ENCODE measurements around the gene ZNF439. TPM values are rescaled to one million over a fixed set of nuclear protein-coding genes. Genes with fewer than 3 reads are reported as not detected.

ZNF439 gene
- polyA plus RNA-seq, 1 donor (not counting 4 experiments of a cell fraction or from before 2014, with no cell fraction given) = 0.71 TPM

GRCh38 chr19:11814029-11814699 is 34.4 kb upstream of the ZNF439 start, which contains the start of gene ZNF440:
Gene ZNF440, plus strand, starts transcription at chr19:11814273. Its CDS starts 175 bp downstream, at chr19:11814448.
- no peaks in the 10 kb centered on the region for H3K9me3 ChIP-seq (ENCODE audit: control insufficient read depth, low read depth, low read length)
- dilution Hi-C loops (cut with MboI; ENCODE audit: extremely low pct_ligation_motif_present, low sequenced_read_pairs) = no loop called here
- no peaks in the 10 kb centered on the region for H4K20me1 ChIP-seq (ENCODE audit: control insufficient read depth, extremely low read depth, insufficient read depth, low read length)
- peak within 1 kb of the TSS; percentile 99 for H2AFZ ChIP-seq (ENCODE audit: control insufficient read depth, low read length)
- FAIRE-seq (no peak), DNase-seq (ENCODE audit: low read depth, low spot score) (peak; percentile 69)
- H3K27ac ChIP-seq (ENCODE audit: control insufficient read depth, insufficient read depth, low read length) = peak within 1 kb of the TSS; percentile 93
- TF ChIP-seq, protein P1, sequence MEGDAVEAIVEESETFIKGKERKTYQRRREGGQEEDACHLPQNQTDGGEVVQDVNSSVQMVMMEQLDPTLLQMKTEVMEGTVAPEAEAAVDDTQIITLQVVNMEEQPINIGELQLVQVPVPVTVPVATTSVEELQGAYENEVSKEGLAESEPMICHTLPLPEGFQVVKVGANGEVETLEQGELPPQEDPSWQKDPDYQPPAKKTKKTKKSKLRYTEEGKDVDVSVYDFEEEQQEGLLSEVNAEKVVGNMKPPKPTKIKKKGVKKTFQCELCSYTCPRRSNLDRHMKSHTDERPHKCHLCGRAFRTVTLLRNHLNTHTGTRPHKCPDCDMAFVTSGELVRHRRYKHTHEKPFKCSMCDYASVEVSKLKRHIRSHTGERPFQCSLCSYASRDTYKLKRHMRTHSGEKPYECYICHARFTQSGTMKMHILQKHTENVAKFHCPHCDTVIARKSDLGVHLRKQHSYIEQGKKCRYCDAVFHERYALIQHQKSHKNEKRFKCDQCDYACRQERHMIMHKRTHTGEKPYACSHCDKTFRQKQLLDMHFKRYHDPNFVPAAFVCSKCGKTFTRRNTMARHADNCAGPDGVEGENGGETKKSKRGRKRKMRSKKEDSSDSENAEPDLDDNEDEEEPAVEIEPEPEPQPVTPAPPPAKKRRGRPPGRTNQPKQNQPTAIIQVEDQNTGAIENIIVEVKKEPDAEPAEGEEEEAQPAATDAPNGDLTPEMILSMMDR (optimal IDR thresholded peaks at IDR 0.05 in 1 of 3, IDR thresholded peaks at IDR 0.05 in 1 of 3, conservative IDR thresholded peaks at IDR 0.05 in 1 of 3; ENCODE audit: extremely low read depth in 1 of 3, insufficient read depth in 2 of 3, low read length in 3 of 3) = no peak
- no peak for TF ChIP-seq EZH2 (IDR thresholded peaks at IDR 0.05; ENCODE audit: low read length)
- H3K79me2 ChIP-seq (ENCODE audit: control insufficient read depth, insufficient read depth, low read length) = peaks cover 27% of the 10 kb centered on the region
- H3K4me3 ChIP-seq (ENCODE audit: control insufficient read depth in 2 of 3, extremely low read depth in 1 of 3, insufficient read depth in 2 of 3, low read depth in 1 of 3, low read length in 3 of 3) = peak within 1 kb of the TSS; percentile 91 to 98 (median 92)
- no peaks in the 10 kb centered on the region for H3K27me3 ChIP-seq (ENCODE audit: control insufficient read depth, extremely low read depth, insufficient read depth, low read length)
- no peaks in the 10 kb centered on the region for H3K36me3 ChIP-seq (ENCODE audit: control insufficient read depth in 2 of 2, extremely low read depth in 1 of 2, insufficient read depth in 2 of 2, low read length in 2 of 2)
- peak within 1 kb of the TSS; percentile 96 for H3K9ac ChIP-seq (ENCODE audit: control insufficient read depth, extremely low read depth, insufficient read depth, low read length)
- peaks cover 5% of the 10 kb centered on the region for H3K4me1 ChIP-seq (ENCODE audit: control insufficient read depth, extremely low read depth, insufficient read depth, low read length)
- H3K9me1 ChIP-seq (ENCODE audit: control insufficient read depth, extremely low read depth, insufficient read depth, low read length) = no peaks in the 10 kb centered on the region
- peak within 1 kb of the TSS; percentile 90 for H3K4me2 ChIP-seq (ENCODE audit: control insufficient read depth, extremely low read depth, insufficient read depth, low read depth, low read length)

DNA sequence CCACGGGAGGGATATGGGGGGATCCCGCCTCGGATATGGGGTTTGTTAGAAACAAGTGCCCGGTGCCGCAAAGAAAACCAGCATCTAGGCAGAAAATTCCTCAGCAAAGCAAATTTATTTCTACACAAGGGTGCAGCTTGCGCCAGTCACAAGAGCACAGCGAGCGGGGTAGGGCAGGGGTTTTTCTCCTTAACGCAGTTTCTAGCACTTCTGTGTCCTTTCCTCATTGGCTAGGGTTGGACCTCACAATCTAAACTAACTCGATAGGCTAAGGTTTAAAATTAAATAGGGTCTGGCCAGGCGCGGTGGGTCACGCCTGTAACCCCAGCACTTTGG is 33.9 kb upstream of the ZNF439 start:
- peak overlapping the region; percentile 93 for H3K27ac ChIP-seq (ENCODE audit: control insufficient read depth, insufficient read depth, low read length)
- no peak for DNase-seq (ENCODE audit: low read depth, low spot score)

More for the DNA sequence above, 33.9 kb upstream of the ZNF439 start:
- Histone ChIP-seq H3K9ac (ENCODE audit: control insufficient read depth, extremely low read depth, insufficient read depth, low read length) (peak overlapping the region; percentile 96), H2AFZ (ENCODE audit: control insufficient read depth, low read length) (peak overlapping the region; percentile 99), H4K20me1 (ENCODE audit: control insufficient read depth, extremely low read depth, insufficient read depth, low read length) (no peaks in the 10 kb centered on the region), H3K9me1 (ENCODE audit: control insufficient read depth, extremely low read depth, insufficient read depth, low read length) (no peaks in the 10 kb centered on the region), H3K9me3 (ENCODE audit: control insufficient read depth, low read depth, low read length) (no peaks in the 10 kb centered on the region), H3K27me3 (ENCODE audit: control insufficient read depth, extremely low read depth, insufficient read depth, low read length) (no peaks in the 10 kb centered on the region), H3K36me3 (ENCODE audit: control insufficient read depth in 2 of 2, extremely low read depth in 1 of 2, insufficient read depth in 2 of 2, low read length in 2 of 2) (no peaks in the 10 kb centered on the region), H3K4me2 (ENCODE audit: control insufficient read depth, extremely low read depth, insufficient read depth, low read depth, low read length) (peak overlapping the region; percentile 90), H3K4me1 (ENCODE audit: control insufficient read depth, extremely low read depth, insufficient read depth, low read length) (peaks cover 5% of the 10 kb centered on the region), H3K79me2 (ENCODE audit: control insufficient read depth, insufficient read depth, low read length) (peaks cover 31% of the 10 kb centered on the region), H3K4me3 (ENCODE audit: control insufficient read depth in 2 of 3, extremely low read depth in 1 of 3, insufficient read depth in 2 of 3, low read depth in 1 of 3, low read length in 3 of 3) (peak overlapping the region; percentile 91 to 98 (median 92))
- dilution Hi-C loops (cut with MboI; ENCODE audit: extremely low pct_ligation_motif_present, low sequenced_read_pairs) = no loop called here
- TF ChIP-seq, protein P1 (optimal IDR thresholded peaks at IDR 0.05 in 1 of 3, IDR thresholded peaks at IDR 0.05 in 1 of 3, conservative IDR thresholded peaks at IDR 0.05 in 1 of 3; ENCODE audit: extremely low read depth in 1 of 3, insufficient read depth in 2 of 3, low read length in 3 of 3) = no peak
- TF ChIP-seq EZH2 (IDR thresholded peaks at IDR 0.05; ENCODE audit: low read length) = no peak
- FAIRE-seq = no peak

All from keratinocyte (primary cell).